HG03135 (cell line): ENCODE measurements around the gene RERE.

Experiments used
- ATAC-seq: cut with Tn5 transposase; IDR thresholded peaks from one replicate; pipeline ENCODE4 v1.9.1; 2021; ENCODE audit warnings: mild to moderate bottlenecking, moderate library complexity; ENCODE audit not compliant: unreplicated experiment

Gene RERE

GRCh38 chr1:8347635-8348034 is 469.8 kb downstream of the RERE start:
- no peak for ATAC-seq

- ATAC-seq: no peak
Measured at GRCh38 chr1:8345621-8346415, 471.6 kb downstream of the RERE start.

- no peak for ATAC-seq
Measured at GRCh38 chr1:8344893-8345507, 472.4 kb downstream of the RERE start.

- no peak for ATAC-seq
Measured at GRCh38 chr1:8343464-8344001, 473.9 kb downstream of the RERE start.

GRCh38 chr1:8343044-8343443 is 474.4 kb downstream of the RERE start:
- ATAC-seq: no peak

GRCh38 chr1:8342325-8342724 is 475.1 kb downstream of the RERE start:
- ATAC-seq: no peak

- no peak for ATAC-seq
Measured at GRCh38 chr1:8340448-8340847, 477.0 kb downstream of the RERE start.

GRCh38 chr1:8339203-8339600 is 478.2 kb downstream of the RERE start:
- no peak for ATAC-seq

GRCh38 chr1:8338526-8339202 is 478.8 kb downstream of the RERE start:
- no peak for ATAC-seq

- ATAC-seq: no peak
Measured at GRCh38 chr1:8337776-8338525, 479.5 kb downstream of the RERE start.

- ATAC-seq: no peak
Measured at GRCh38 chr1:8335246-8335645, 482.2 kb downstream of the RERE start.

GRCh38 chr1:8334106-8334851 is 483.2 kb downstream of the RERE start:
- ATAC-seq: no peak

- ATAC-seq: no peak
Measured at GRCh38 chr1:8333246-8333987, 484.0 kb downstream of the RERE start.

GRCh38 chr1:8332806-8333205 is 484.6 kb downstream of the RERE start:
- ATAC-seq: no peak

- no peak for ATAC-seq
Measured at GRCh38 chr1:8330271-8331125, 486.9 kb downstream of the RERE start.

GRCh38 chr1:8329858-8330257 is 487.6 kb downstream of the RERE start:
- no peak for ATAC-seq

GRCh38 chr1:8329439-8329838 is 488.0 kb downstream of the RERE start:
- ATAC-seq: no peak

GRCh38 chr1:8328271-8328670 is 489.2 kb downstream of the RERE start:
- ATAC-seq: no peak

GRCh38 chr1:8326265-8326664 is 491.2 kb downstream of the RERE start:
- no peak for ATAC-seq
